Gastroesophageal sphincter (tissue), 4 donors: ENCODE data around the gene PRRX1. TPM values are rescaled to one million over a fixed set of nuclear protein-coding genes. Genes with fewer than 3 reads are reported as not detected.

Source experiments
- ATAC-seq: fragments of 150-250 bp; one replicate; pipeline ENCODE4 v1.9.1; 2016; ENCODE audit warnings: mild to moderate bottlenecking, moderate library complexity
- H3K27ac ChIP-seq, 4 donors: fragments of 200-600 bp; sonication (generic) in 3 of 4; 1 replicate in 3 of 4; 2 replicates in 1 of 4; pipeline ENCODE4 v1.5.1; 2016 to 2019
- H3K27me3 ChIP-seq: fragments of 200-600 bp; sonication (generic); one replicate; pipeline ENCODE4 v1.5.1; 2019
- H3K36me3 ChIP-seq, 2 donors: fragments of 200-600 bp; sonication (generic); one replicate each; pipeline ENCODE4 v1.5.1; 2019; ENCODE audit warnings: control low read depth in 1 of 2
- H3K4me1 ChIP-seq, 3 donors: fragments of 200-600 bp; sonication (generic); 1 replicate in 2 of 3; 2 replicates in 1 of 3; pipeline ENCODE4 v1.5.1; 2016 to 2019; ENCODE audit warnings: control low read depth in 2 of 3
- H3K4me3 ChIP-seq, 2 donors: fragments of 200-600 bp; sonication (generic); one replicate each; pipeline ENCODE4 v1.5.1; 2019; ENCODE audit warnings: mild to moderate bottlenecking in 1 of 2, moderate library complexity in 1 of 2
- H3K9me3 ChIP-seq, 3 donors: fragments of 200-600 bp; sonication (generic); one replicate each; pipeline ENCODE4 v1.5.1; 2017 to 2019; ENCODE audit warnings: control low read depth in 2 of 3
- EP300 ChIP-seq: sonication (generic); formaldehyde crosslinking; IDR thresholded peaks from one replicate; pipeline ENCODE4 v1.6.1; 2017; ENCODE audit warnings: antibody characterized with exemption, mild to moderate bottlenecking
- POLR2A ChIP-seq, 2 donors: fragments of 450-650 bp; IDR thresholded peaks; one replicate each; pipeline ENCODE4 v1.6.1; 2017; ENCODE audit warnings: antibody characterized with exemption in 2 of 2, mild to moderate bottlenecking in 2 of 2, moderate library complexity in 1 of 2
- POLR2AphosphoS5 ChIP-seq: sonication (generic); formaldehyde crosslinking; IDR thresholded peaks from one replicate; pipeline ENCODE4 v1.6.1; 2017; ENCODE audit warnings: antibody characterized with exemption
- WGBS, 2 donors: methylation state at CpG; one replicate each; pipeline ENCODE4 v1.1.5; 2018; ENCODE audit warnings: low coverage in 1 of 2; 5-methylcytosine and 5-hydroxymethylcytosine counted together
- total RNA-seq, 4 donors: library from RNA; depleted of rRNA; stranded (reverse); fragments of >200 nt; gene quantifications; one replicate each; pipeline ENCODE4 v1.1.0, GENCODE V29; 2016
- TF ChIP-seq, protein P1 (sequence below), 4 experiments: fragments of 200-600 bp in 2 of 4; fragments of 450-650 bp in 2 of 4; sonication (generic) in 1 of 4; IDR thresholded peaks; one replicate each; pipeline ENCODE4 v1.5.1; 2017 to 2019; ENCODE audit warnings: antibody characterized with exemption in 4 of 4, mild to moderate bottlenecking in 2 of 4, moderate library complexity in 2 of 4

The PRRX1 gene
- total RNA-seq, 4 donors from 2014 or later: 13.4 to 27.9 (median 21.4) TPM

DNA sequence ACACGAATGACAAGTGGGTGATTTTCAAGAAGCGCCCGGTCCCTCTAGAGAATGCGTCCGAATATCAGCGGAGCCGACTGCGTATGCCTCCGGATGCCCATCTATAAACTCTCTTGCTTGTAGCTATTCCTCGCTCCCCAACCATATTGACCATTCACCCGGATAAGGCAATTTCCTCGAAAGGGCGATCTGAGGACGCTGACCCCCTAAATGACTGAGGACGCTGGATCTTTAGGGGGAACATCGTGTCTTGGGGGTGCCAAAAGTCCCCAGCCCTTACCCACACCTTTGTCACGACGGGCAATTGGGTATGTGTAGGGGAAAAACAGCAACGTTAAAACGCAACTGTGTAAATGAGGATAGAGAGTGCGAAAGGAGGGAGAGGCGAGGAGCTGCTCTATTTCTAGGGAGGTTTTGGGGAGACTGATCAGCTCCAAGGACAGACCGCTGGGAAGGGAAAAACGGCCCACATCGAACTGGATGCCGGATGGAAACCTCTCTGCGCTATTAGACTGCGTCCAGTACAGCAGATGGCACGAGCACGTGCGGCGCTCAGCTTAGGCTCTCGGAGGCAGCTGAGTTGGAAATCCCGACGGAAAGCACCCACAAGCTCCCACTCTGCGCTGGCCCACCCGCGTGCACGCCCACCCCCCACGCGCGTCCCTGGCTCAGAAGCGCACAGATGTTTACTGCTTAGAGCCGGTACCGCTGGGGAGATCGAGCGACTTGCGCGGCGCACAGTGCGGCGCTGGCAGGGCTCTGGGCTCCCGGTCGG, 2.9 kb upstream of the PRRX1 start:
- peaks cover 93% of the 10 kb centered on the region for H3K27me3 ChIP-seq
- WGBS, 2 donors: 15 to 17% methylated on average over 24 to 25 of the region's 54 CpGs
- H3K27ac ChIP-seq: peak overlapping the region in 2 of 4 donors; percentile 19 to 88
- no peak for TF ChIP-seq EP300
- TF ChIP-seq POLR2A (IDR thresholded peaks at IDR 0.05): no peak
- TF ChIP-seq, protein P1, sequence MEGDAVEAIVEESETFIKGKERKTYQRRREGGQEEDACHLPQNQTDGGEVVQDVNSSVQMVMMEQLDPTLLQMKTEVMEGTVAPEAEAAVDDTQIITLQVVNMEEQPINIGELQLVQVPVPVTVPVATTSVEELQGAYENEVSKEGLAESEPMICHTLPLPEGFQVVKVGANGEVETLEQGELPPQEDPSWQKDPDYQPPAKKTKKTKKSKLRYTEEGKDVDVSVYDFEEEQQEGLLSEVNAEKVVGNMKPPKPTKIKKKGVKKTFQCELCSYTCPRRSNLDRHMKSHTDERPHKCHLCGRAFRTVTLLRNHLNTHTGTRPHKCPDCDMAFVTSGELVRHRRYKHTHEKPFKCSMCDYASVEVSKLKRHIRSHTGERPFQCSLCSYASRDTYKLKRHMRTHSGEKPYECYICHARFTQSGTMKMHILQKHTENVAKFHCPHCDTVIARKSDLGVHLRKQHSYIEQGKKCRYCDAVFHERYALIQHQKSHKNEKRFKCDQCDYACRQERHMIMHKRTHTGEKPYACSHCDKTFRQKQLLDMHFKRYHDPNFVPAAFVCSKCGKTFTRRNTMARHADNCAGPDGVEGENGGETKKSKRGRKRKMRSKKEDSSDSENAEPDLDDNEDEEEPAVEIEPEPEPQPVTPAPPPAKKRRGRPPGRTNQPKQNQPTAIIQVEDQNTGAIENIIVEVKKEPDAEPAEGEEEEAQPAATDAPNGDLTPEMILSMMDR (IDR thresholded peaks at IDR 0.05): no peak
- no peak for TF ChIP-seq POLR2AphosphoS5
- peaks cover 0 to 53% (median 10%) of the 10 kb centered on the region in 3 donors for H3K4me1 ChIP-seq
- H3K9me3 ChIP-seq: no peaks in the 10 kb centered on the region
- no peaks in the 10 kb centered on the region for H3K36me3 ChIP-seq
- H3K4me3 ChIP-seq: peak overlapping the region; percentile 62 to 64
- peak; percentile 16 for ATAC-seq

DNA sequence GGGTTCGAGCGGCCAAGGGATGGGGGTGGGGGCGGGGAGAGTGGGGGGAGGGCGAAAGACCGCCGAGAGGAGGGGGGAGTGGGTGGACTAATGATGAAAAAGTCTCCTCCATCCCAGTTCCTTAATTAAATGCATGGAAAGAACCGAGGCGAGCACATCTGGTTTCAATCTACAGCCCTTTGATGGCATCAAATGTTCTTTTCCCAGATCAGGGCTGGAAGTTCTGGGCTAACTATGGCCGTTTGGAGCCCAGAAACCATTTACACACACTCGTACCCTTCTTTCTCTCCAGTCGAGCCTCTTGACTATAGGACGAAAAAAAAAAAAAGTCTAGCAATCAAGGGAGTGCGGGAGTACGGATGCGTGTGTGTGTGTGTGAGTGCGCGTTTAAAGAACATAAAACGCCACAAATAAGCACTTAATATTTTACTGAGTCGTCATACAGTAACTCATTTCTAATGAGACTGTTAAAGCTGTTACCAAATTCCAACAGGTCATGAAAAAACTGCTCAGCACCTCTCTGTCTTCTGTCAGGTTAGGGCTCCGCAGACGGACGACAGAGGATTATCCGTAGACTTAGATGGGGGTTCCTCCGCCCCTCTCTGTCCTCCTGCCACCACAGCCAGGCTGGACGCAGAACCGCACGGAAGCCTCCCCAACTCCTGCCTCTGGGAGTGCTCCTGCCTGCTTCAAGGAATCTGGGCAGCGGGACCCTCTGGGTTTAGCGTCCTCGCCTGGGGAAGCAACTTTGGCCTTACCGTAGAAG, 2.1 kb upstream of the PRRX1 start:
- TF ChIP-seq EP300 (no peak), POLR2AphosphoS5 (no peak), POLR2A (IDR thresholded peaks at IDR 0.05) (no peak)
- TF ChIP-seq, protein P1 (IDR thresholded peaks at IDR 0.05): no peak
- Histone ChIP-seq H3K27me3 (peaks cover 95% of the 10 kb centered on the region), H3K4me1 (peaks cover 0 to 53% (median 10%) of the 10 kb centered on the region in 3 donors), H3K27ac (peak overlapping the region; percentile 24 to 88 (median 74)), H3K4me3 (peak overlapping the region; percentile 62 to 64), H3K9me3 (no peaks in the 10 kb centered on the region), H3K36me3 (no peaks in the 10 kb centered on the region)
- 1 to 6% methylated on average over 14 to 15 of the region's 31 CpGs for WGBS, 2 donors
- ATAC-seq: peak; percentile 38

DNA sequence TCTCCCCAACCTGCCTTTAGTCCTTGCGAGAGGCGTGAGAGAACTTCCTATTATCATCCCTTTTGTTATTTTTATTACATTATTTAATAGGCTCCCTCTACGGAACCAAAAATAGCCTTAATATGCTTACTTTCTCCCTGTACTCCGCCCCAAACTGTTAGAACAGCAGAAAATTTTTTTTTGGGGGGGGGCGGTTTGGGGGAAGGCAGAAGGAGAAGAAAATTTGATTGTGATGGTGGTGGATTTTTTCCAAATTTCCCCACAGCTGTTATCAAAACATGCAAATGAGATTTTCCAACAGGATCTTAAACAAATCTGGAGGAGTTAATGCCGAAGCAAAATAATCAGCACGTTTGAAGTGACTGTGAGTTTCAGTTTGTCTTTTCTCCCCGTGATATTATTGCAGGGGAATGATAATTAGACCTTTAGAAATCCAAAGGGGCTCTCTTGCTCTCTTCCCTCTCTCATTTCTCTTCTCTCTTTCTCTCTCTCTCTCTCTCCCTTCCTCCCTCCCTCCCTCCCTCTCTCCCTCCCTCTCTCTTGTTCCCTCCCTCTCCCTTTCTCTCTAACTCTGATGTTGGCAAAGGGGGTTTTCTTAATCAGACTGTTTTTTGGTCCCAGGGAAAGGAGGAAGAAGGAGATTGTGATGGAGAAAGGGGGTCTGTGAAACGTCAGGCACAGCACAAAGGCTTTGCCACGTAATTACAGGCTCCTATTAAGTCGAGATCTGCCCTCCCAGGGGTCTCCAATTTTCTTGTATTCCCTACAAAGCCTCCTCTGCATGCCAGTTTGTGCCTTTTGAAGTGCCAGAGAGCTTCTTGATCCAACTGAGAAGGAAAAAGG, 1.1 kb upstream of the PRRX1 start:
- no peaks in the 10 kb centered on the region for H3K9me3 ChIP-seq
- WGBS, 2 donors: 6 to 8% methylated on average over 9 to 11 of the region's 11 CpGs
- H3K36me3 ChIP-seq: no peaks in the 10 kb centered on the region
- peaks cover 95% of the 10 kb centered on the region for H3K27me3 ChIP-seq
- TF ChIP-seq POLR2A (IDR thresholded peaks at IDR 0.05): no peak
- TF ChIP-seq EP300: no peak
- TF ChIP-seq, protein P1 (IDR thresholded peaks at IDR 0.05): no peak
- peak overlapping the region; percentile 62 to 64 for H3K4me3 ChIP-seq
- peaks cover 0 to 53% (median 10%) of the 10 kb centered on the region in 3 donors for H3K4me1 ChIP-seq
- ATAC-seq: no peak
- peak overlapping the region; percentile 24 to 88 (median 74) for H3K27ac ChIP-seq

DNA sequence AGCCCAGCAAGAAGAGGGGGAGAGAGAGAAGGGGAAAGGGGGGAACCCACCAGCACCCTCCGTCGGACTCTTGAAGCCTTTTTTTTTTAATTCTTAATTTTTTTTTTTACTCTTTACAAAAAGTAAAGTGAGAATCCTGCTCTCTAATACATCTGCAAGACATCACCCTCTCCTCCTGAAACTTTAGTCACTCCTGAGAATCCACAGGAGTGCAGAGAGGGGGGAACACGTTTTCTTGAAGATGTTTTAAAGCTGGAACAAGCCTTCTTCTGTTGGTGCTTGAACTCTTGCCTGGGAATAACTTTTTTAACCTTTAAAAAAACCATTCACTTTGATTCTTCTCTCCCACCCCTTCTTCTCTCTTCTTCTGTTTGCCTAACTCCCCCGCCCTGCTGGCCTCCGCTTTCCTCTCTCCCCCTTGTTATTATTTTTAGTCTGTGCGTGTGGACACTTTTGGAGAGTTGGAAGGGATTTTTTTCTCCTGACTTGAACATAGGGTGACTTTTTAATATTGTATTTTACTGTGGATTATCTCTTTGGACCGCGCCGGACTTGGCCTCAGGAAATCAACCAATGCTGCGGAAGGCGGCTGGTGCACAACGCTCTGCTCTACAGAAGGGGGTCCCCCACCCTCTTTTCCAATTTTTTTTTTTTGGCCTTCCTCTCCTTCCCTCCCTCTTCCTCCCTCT, 383 bp upstream of the PRRX1 start:
- peak overlapping the region; percentile 24 to 88 (median 81) for H3K27ac ChIP-seq
- no peaks in the 10 kb centered on the region for H3K9me3 ChIP-seq
- peaks cover 0 to 53% (median 10%) of the 10 kb centered on the region in 3 donors for H3K4me1 ChIP-seq
- TF ChIP-seq, protein P1 (IDR thresholded peaks at IDR 0.05): no peak
- TF ChIP-seq EP300: no peak
- TF ChIP-seq POLR2AphosphoS5: no peak
- no peak for ATAC-seq
- peak overlapping the region; percentile 62 to 64 for H3K4me3 ChIP-seq
- no peaks in the 10 kb centered on the region for H3K36me3 ChIP-seq
- 3 to 4% methylated on average over 5 to 12 of the region's 12 CpGs for WGBS, 2 donors
- H3K27me3 ChIP-seq: peaks cover 100% of the 10 kb centered on the region
